Inflammatory macrophage (primary cell): ENCODE results near the gene MAP2K7.
"Not testable (repeated sequence)": the region's sequence is repeated elsewhere in the genome, so short reads cannot be mapped to it uniquely, and the experiment has no call there.

Source experiments
- DNase-seq, 2 donors: peaks; one replicate each; pipeline ENCODE4 v3.0.0-alpha.2; 2020 to 2022
- total RNA-seq, 18 experiments: gene quantifications; one replicate each; lab custom pipeline; 2026; ENCODE audit warnings: mixed read lengths in 6 of 18, inconsistent platforms in 2 of 18; lab: John Stamatoyannopoulos, UW

Gene MAP2K7
- total RNA-seq, result 4.3 to 19.4 (median 9.8) reads per million in 18 experiments

DNA sequence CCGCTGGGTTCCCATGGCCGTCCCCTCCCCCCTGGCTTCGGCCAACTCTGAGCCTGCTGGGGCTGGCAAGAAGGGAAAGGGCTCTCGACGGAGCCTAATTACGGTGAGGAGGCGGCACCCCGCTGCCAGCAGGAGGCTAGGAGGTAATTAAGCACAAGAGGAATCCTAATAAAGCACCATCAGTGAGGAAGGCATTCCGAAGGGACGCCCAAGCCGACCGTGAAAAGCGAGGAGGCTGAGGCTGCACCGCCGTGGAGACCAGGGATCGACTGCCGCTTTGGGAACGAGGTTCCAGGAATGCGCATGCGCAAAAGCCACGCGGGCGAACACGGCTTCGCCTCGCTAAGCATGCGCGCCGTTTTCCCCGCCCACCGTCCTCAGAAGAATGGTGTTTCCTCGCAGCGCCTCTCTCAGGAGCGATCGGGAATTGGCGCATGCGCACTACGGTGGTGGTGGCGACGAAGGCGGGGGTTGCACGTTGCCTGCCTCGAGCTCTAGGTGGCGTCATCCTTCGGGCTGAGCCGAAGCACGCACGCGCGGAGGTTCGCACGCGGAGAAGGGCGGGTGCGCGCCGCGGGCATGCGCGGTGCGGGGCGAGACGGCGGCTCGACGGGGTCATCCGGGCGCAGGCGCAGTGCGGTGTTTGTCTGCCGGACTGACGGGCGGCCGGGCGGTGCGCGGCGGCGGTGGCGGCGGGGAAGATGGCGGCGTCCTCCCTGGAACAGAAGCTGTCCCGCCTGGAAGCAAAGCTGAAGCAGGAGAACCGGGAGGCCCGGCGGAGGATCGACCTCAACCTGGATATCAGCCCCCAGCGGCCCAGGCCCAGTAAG is at the start of gene MAP2K7:
Gene MAP2K7 (plus strand): TSS at position 634 of the 830 bp plus-strand sequence. CDS start 68 bp downstream, at position 702.
- DNase-seq, result peak; percentile 100

DNA sequence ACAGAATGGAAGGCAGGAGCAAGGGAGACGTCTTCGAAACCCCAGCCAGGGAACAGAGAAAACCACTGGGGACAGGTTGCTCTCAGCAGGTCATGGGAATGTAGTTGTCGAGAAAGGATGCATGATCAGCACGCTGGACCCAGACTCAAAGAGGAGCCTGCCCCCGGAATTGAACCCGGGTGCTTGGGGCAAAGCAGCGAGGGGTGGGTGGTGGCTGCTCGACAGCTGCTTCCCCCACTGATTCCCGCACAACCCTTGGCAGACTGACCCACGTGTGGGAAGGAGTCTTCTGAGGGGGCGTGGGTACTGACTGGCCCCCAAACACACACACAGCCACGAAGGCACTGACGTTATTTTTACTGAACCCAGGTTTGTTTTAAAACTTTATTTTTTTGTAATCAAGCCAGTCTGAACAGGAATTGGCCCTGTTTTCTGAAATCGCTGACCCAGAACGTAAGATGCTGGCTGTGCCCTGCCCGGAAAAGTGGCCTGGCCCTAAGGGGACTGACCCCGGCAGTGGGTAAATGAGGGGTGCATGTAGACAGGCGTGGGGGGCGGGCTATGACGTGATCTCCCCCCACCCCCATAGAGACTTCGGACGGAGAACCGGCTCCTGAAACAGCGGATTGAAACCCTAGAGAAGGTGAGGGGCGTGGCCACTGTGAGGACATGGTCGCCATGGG is 48.1 kb upstream of the MAP2K7 start:
- no peak for DNase-seq

DNA sequence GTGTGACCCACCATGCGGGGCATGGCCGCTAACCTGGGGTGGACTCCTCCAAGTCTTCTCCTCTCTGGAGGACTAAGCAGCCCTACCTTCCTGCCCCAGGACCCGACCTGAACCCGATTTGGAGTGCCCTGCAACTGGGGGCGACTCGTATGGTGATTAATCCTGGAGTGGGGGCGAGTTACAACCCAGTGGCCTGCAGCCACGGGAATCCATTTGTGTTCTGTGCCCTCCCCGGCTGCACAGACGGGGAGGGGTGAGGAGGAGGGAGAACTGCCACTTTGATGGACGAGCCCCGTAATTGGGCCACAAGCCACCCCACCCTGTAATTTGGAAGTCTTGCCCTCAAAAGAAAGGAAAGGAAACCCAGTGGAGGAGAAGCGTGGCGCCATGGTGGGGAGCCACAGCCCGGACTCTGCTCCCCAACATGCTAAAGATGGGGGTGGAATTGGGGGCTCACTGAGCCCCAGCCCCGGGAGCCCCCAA is 47.5 kb upstream of the MAP2K7 start:
- DNase-seq, result no peak

GRCh38 chr19:7856679-7857663 is 46.7 kb upstream of the MAP2K7 start:
- DNase-seq, result no peak

GRCh38 chr19:7857727-7858108 is 46.0 kb upstream of the MAP2K7 start:
- DNase-seq, result no peak

GRCh38 chr19:7858109-7858770 is 45.4 kb upstream of the MAP2K7 start:
- no peak for DNase-seq

GRCh38 chr19:7859087-7859486 is 44.6 kb upstream of the MAP2K7 start:
- DNase-seq, result not testable (repeated sequence)

DNA sequence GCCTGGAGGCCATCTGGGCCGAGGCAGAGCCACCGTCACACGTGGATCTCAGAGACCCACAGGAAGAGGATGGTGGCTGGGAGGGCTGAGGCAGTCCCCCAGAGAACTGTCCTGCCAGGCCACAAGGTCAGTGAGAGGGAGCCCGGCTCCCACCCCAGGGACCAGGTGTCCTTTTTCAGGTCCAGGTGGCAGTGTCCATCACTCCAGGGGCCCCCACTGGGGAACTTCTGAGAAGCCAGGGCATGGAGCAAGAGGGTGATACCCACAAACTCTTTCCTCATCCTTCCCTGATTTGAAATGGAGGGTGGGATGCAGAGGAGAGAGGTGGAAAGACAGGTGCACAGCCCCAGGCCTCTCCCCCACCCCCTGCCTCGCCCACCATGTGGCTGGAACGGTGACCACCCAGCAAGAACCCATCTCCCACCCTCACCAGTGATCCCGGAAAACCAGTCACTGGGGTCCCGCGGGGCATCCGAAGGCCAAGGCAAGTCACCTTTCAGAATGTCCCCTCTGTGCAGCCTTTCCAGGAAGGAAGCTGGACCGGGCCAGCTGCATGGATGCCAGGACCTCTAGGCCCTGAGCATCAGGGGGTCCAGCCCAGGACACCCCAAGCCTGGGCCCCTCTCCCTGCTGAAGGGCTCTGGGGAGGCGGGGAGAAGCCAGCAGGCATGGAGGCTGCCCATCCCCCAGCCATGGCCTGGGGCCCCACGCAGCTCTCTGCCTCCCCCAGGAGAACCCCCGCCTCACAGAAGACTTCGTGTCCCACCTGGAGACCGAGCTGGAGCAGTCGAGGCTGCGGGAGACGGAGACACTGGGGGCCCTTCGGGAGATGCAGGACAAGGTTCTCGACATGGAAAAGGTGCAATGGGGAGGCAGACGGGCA is 43.6 kb upstream of the MAP2K7 start:
- no peak for DNase-seq

GRCh38 chr19:7860714-7861618 is 42.7 kb upstream of the MAP2K7 start:
- no peak for DNase-seq

- DNase-seq, result no peak
These were observed 41.9 kb upstream of the MAP2K7 start for GRCh38 chr19:7861619-7862412.

- peak; percentile 23 to 35 for DNase-seq
These were observed 41.2 kb upstream of the MAP2K7 start for GRCh38 chr19:7862413-7862951.

DNA sequence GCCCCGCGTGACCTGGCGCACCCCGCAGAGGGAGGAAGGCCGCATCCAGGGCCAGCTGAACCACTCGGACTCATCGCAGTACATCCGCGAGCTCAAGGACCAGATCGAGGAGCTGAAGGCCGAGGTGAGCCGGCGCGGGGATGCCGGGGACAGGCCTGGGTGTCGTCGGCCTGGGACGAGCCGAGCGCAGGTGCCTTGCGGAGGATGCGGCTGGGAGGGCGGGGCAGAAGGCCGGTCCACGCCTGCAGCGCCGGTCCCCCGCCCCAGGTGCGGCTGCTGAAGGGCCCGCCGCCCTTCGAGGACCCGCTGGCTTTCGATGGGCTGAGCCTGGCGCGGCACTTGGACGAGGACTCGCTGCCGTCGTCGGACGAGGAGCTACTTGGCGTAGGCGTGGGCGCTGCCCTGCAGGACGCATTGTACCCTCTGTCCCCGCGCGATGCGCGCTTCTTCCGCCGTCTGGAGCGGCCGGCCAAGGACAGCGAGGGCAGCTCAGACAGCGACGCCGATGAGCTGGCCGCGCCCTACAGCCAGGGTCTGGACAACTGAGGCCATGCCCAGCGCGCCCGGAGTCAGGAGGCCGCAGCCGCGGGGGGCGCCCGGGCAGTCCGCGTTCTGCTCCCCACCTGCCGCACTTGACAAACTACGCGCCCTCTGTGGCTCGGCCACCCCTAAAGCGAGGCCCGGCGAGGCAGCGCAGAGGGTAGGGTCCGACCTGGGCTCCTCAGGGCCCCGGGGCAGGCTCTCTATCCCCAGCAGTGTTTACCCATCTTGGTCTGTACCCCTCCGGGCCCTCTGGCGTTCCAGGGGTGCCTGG is 40.3 kb upstream of the MAP2K7 start:
- no peak for DNase-seq

GRCh38 chr19:7863971-7864689 is 39.5 kb upstream of the MAP2K7 start:
- no peak for DNase-seq

GRCh38 chr19:7864690-7865074 is 39.0 kb upstream of the MAP2K7 start:
- DNase-seq, result no peak

GRCh38 chr19:7865262-7865911 is 38.3 kb upstream of the MAP2K7 start:
- no peak for DNase-seq

DNA sequence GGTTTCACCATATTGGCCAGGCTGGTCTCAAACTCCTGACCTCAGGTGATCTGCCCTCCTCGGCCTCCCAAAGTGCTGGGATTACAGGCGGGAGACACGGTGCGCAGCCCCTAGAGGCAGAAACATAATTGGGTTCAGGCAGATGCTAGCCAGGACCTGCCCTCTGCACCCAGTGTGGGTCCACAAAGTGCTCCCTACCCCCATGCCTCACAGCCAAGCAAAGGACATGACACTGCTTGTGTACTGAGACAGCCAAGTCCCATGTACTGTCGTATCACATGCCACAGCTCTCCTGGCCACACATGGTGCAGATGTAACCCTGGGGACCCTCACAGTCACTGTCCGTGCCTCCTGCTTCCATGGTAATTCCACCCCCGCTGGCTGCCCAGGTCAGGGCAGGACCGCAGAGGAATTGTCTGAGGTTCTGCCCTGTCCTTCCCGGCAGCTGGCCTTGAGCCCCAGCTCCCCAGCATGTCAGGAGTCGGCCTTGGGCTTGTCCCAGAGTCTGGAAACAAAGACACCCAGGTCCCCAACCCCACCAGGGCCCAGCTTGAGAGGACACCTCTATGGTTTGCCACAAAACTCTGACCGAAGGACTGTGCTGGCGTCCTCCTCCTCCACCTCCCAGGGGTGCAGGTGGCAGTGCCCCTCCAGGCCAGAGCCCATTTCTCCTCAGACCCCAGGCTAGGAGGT is 37.1 kb upstream of the MAP2K7 start:
- no peak for DNase-seq
